ENCODE measurements around the gene YY1. TPM values are rescaled to one million over a fixed set of nuclear protein-coding genes. Genes with fewer than 3 reads are reported as not detected.

YY1 gene
- total and polyA plus RNA-seq, 9 of the 15 experiments (the other 6 are each of a cell fraction or from before 2014, with no cell fraction given), result 20.8 to 74.2 (median 46.7) TPM

GRCh38 chr14:100214770-100215083, 24.2 kb upstream of the YY1 start (continued):
- TF ChIP-seq MITF (IDR thresholded peaks at IDR 0.05) (no peak), HDAC1 (IDR thresholded peaks at IDR 0.05) (no peak), ZBTB11 (CRISPR knock-in tag; IDR thresholded peaks at IDR 0.05) (0 out of 6 replicates have a peak, but pooled peaks of 1 of the 3 experiments have one; percentile 28), KAT7 (CRISPR knock-in tag; IDR thresholded peaks at IDR 0.05; ENCODE audit: borderline replicate concordance) (no peak), CREB1 (IDR thresholded peaks at IDR 0.05) (no peak), CREB1 (CRISPR knock-in tag; IDR thresholded peaks at IDR 0.05) (no peak), YY1 (IDR thresholded peaks at IDR 0.05; ENCODE audit: borderline replicate concordance in 1 of 3, control insufficient read depth in 1 of 3, extremely low read depth in 1 of 3, insufficient read depth in 3 of 3, insufficient read length in 1 of 3, insufficient replicate concordance in 2 of 3, low read depth in 1 of 3, low read length in 2 of 3) (no peak), SLC30A9 (CRISPR knock-in tag; IDR thresholded peaks at IDR 0.05) (no peak), ZC3H8 (IDR thresholded peaks at IDR 0.05) (no peak), DACH1 (IDR thresholded peaks at IDR 0.05; ENCODE audit: partially characterized antibody) (no peak), CLOCK (CRISPR knock-in tag; IDR thresholded peaks at IDR 0.05; ENCODE audit: borderline replicate concordance) (no peak), ZNF347 (CRISPR knock-in tag; IDR thresholded peaks at IDR 0.05; ENCODE audit: low read depth) (no peak), POLR2H (tag; IDR thresholded peaks at IDR 0.05; ENCODE audit: low read depth) (no peak), ETS2 (tag; IDR thresholded peaks at IDR 0.05; ENCODE audit: borderline replicate concordance, poor library complexity, severe bottlenecking) (no peak), E2F4 (CRISPR knock-in tag; IDR thresholded peaks at IDR 0.05; ENCODE audit: low read depth) (no peak), ESRRA (IDR thresholded peaks at IDR 0.05; ENCODE audit: borderline replicate concordance, low read depth) (no peak), COPS2 (conservative IDR thresholded peaks at IDR 0.05) (no peak), EHMT2 (IDR thresholded peaks at IDR 0.05) (no peak), U2AF1 (optimal IDR thresholded peaks at IDR 0.05; ENCODE audit: low read depth, low read length) (no peak), FOSL1 (tag; conservative IDR thresholded peaks at IDR 0.05) (no peak)
